NCI-H2081 (cell line): ENCODE data around the gene WBP11.
A peak's percentile ranks its signal among the peaks of the same experiment; 100 is the strongest.

Source experiments
- DNase-seq, 2 experiments: peaks; one replicate each; lab custom pipeline; 2025; lab: John Stamatoyannopoulos, UW

The WBP11 gene

GRCh38 chr12:14803011-14803829 lies at the start of gene WBP11, which contains the start of gene C12orf60:
TSS of gene WBP11 (minus strand) at chr12:14803478. CDS start at chr12:14801383, 2,095 bp downstream.
TSS of gene C12orf60 (plus strand) at chr12:14803670. CDS start at chr12:14822936, 19,266 bp downstream.
- peak; percentile 96 to 100 for DNase-seq

- DNase-seq = no peak
Observed at GRCh38 chr12:14852880-14853279, 49.6 kb upstream of the WBP11 start.

GRCh38 chr12:14850929-14851663 lies 47.8 kb upstream of the WBP11 start:
- DNase-seq = no peak

GRCh38 chr12:14849661-14850060 lies 46.4 kb upstream of the WBP11 start:
- DNase-seq = no peak

GRCh38 chr12:14846876-14847580 lies 43.8 kb upstream of the WBP11 start:
- DNase-seq = no peak

- no peak for DNase-seq
Observed at GRCh38 chr12:14846042-14846587, 42.8 kb upstream of the WBP11 start.

GRCh38 chr12:14845350-14845750 lies 42.1 kb upstream of the WBP11 start:
- DNase-seq = peak; percentile 34 to 42

GRCh38 chr12:14844401-14844800 lies 41.1 kb upstream of the WBP11 start:
- DNase-seq = no peak

- DNase-seq = no peak
Observed at GRCh38 chr12:14843425-14843887, 40.2 kb upstream of the WBP11 start, which contains the start of gene ART4. TSS of gene ART4 (minus strand) at chr12:14843526. CDS start at chr12:14843113, 413 bp downstream.

GRCh38 chr12:14842315-14842714 lies 39.0 kb upstream of the WBP11 start:
- DNase-seq = no peak

GRCh38 chr12:14841761-14842160 lies 38.5 kb upstream of the WBP11 start:
- no peak for DNase-seq

GRCh38 chr12:14840616-14841015 lies 37.3 kb upstream of the WBP11 start:
- DNase-seq = no peak

GRCh38 chr12:14839262-14839661 lies 36.0 kb upstream of the WBP11 start:
- DNase-seq = no peak

- DNase-seq = no peak
Observed at GRCh38 chr12:14836336-14837210, 33.3 kb upstream of the WBP11 start.

GRCh38 chr12:14834509-14834908 lies 31.2 kb upstream of the WBP11 start:
- no peak for DNase-seq

GRCh38 chr12:14833952-14834351 lies 30.7 kb upstream of the WBP11 start:
- no peak for DNase-seq

- DNase-seq = no peak
Observed at GRCh38 chr12:14833336-14833735, 30.1 kb upstream of the WBP11 start.

GRCh38 chr12:14828892-14829291 lies 25.6 kb upstream of the WBP11 start:
- DNase-seq = no peak

GRCh38 chr12:14827043-14827442 lies 23.8 kb upstream of the WBP11 start:
- no peak for DNase-seq

GRCh38 chr12:14826491-14826890 lies 23.2 kb upstream of the WBP11 start:
- DNase-seq = no peak

- no peak for DNase-seq
Observed at GRCh38 chr12:14825256-14825655, 22.0 kb upstream of the WBP11 start.
